AG09319 (cell line): ENCODE measurements around the gene BASP1.
"Not testable (repeated sequence)": the region's sequence is repeated elsewhere in the genome, so short reads cannot be mapped to it uniquely, and the experiment has no call there.

ENCODE experiments used
- DNase-seq: peaks from one replicate; pipeline ENCODE4 v3.0.0-alpha.2; 2010; ENCODE audit warnings: low read depth; ENCODE audit errors: extremely low read depth
- CTCF ChIP-seq: IDR thresholded peaks from 2 replicates; pipeline ENCODE4 v1.5.1; 2011; ENCODE audit warnings: low read depth, mild to moderate bottlenecking, inconsistent platforms, low read length, moderate library complexity

The BASP1 gene

GRCh38 chr5:17256839-17257238 lies 39.4 kb downstream of the BASP1 start:
- TF ChIP-seq CTCF: no peak
- DNase-seq: no peak

- TF ChIP-seq CTCF: no peak
- no peak for DNase-seq
Observed at GRCh38 chr5:17257705-17258273, 40.4 kb downstream of the BASP1 start.

- TF ChIP-seq CTCF: no peak
- no peak for DNase-seq
Observed at GRCh38 chr5:17258431-17258830, 41.0 kb downstream of the BASP1 start.

GRCh38 chr5:17259012-17259411 lies 41.6 kb downstream of the BASP1 start:
- DNase-seq: not testable (repeated sequence)

- TF ChIP-seq CTCF: no peak
- DNase-seq: no peak
Observed at GRCh38 chr5:17259630-17260257, 42.3 kb downstream of the BASP1 start.

GRCh38 chr5:17260549-17260948 lies 43.1 kb downstream of the BASP1 start:
- DNase-seq: no peak
- TF ChIP-seq CTCF: no peak

GRCh38 chr5:17261075-17261474 lies 43.6 kb downstream of the BASP1 start:
- DNase-seq: no peak

More at GRCh38 chr5:17261075-17261474, 43.6 kb downstream of the BASP1 start:
- no peak for TF ChIP-seq CTCF
